Measurements from ENCODE around the gene CZIB. TPM values are rescaled to one million over a fixed set of nuclear protein-coding genes. Genes with fewer than 3 reads are reported as not detected.

The CZIB gene
- total and polyA plus RNA-seq, 2 of the 4 experiments (the other 2 are of a cell fraction), result 41.0 to 58.9 TPM

- intact Hi-C loops (cut with micrococcal nuclease) (no loop called here), in situ Hi-C loops (cut with MboI; ENCODE audit: low sequenced_read_pairs) (no loop called here), dilution Hi-C loops (cut with HindIII; ENCODE audit: low sequenced_read_pairs, unreplicated experiment) (no loop called here)
- no peak overlapping the region for H3K23ac ChIP-seq (ENCODE audit: low read depth, low read length)
- no peak overlapping the region for H2AFZ ChIP-seq (replicated peaks; ENCODE audit: low read length, poor library complexity)
- ChIA-PET CTCF (no interaction called here), POLR2A (ENCODE audit: unreplicated experiment) (no interaction called here)
- H3K9me3 ChIP-seq (ENCODE audit: control insufficient read depth, insufficient read depth, low read length), result no peaks in the 10 kb centered on the region
- ATAC-seq (ENCODE audit: low read depth) (no peak), DNase-seq (no peak)
- peaks cover 21% of the 10 kb centered on the region for H3K4me1 ChIP-seq (ENCODE audit: control insufficient read depth, insufficient read depth, low read length)
- no peak overlapping the region for H3K18ac ChIP-seq (ENCODE audit: low read depth, low read length)
- no peaks in the 10 kb centered on the region for H3K79me1 ChIP-seq (ENCODE audit: low read depth in 1 of 2, low read length in 2 of 2)
- H3K56ac ChIP-seq (ENCODE audit: extremely low read depth, insufficient read depth, low read length), result no peak overlapping the region
- H2BK20ac ChIP-seq (ENCODE audit: low read depth, low read length), result no peak overlapping the region
- no peak for TF ChIP-seq CHD1 (IDR thresholded peaks at IDR 0.05; ENCODE audit: low read depth, low read length)
- no peak for TF ChIP-seq RAD21 (IDR thresholded peaks at IDR 0.05; ENCODE audit: low read length)
- TF ChIP-seq MAZ (IDR thresholded peaks at IDR 0.05; ENCODE audit: borderline replicate concordance, low read depth, low read length), result no peak
- no peak for TF ChIP-seq USF2 (IDR thresholded peaks at IDR 0.05; ENCODE audit: low read depth, low read length)
- TF ChIP-seq RCOR1 (IDR thresholded peaks at IDR 0.05; ENCODE audit: insufficient replicate concordance, low read length), result no peak
- TF ChIP-seq CEBPB (IDR thresholded peaks at IDR 0.05; ENCODE audit: low read depth, low read length), result no peak
- no peak overlapping the region for H2BK5ac ChIP-seq (ENCODE audit: low read depth, low read length, poor library complexity, severe bottlenecking)
- no peaks in the 10 kb centered on the region for H3K27me3 ChIP-seq (ENCODE audit: control insufficient read depth, insufficient read depth, low read length)
- H3K36me3 ChIP-seq (ENCODE audit: control insufficient read depth, insufficient read depth, low read length), result no peaks in the 10 kb centered on the region
- no TSS peak for BruUV-seq (replicated peaks)
- no peak overlapping the region for H2BK15ac ChIP-seq (ENCODE audit: low read depth, low read length)
- no peak overlapping the region for H2BK120ac ChIP-seq (ENCODE audit: low read depth, low read length)
- H3K9me1 ChIP-seq (ENCODE audit: insufficient read depth, low read length), result peaks cover 13% of the 10 kb centered on the region
- WGBS, 2 experiments (ENCODE audit: extremely low coverage in 2 of 2, insufficient read length in 1 of 2), result 93% methylated on average over 6 of the region's 10 CpGs; no CpG with 5 or more reads in 1 of the 2 experiments
- H3K14ac ChIP-seq (replicated peaks; ENCODE audit: low read depth, low read length), result no peak overlapping the region
- H3K9ac ChIP-seq (ENCODE audit: low read depth, low read length), result no peak overlapping the region
- no peak overlapping the region for H3K27ac ChIP-seq (ENCODE audit: insufficient read depth, low read length)
- 0 out of 2 replicates have a peak overlapping the region, but pooled peaks have one; percentile 50 for H2AK5ac ChIP-seq (ENCODE audit: low read depth, low read length)
- H4K20me1 ChIP-seq (ENCODE audit: insufficient read depth, low read length), result no peaks in the 10 kb centered on the region
- no peak overlapping the region for H4K8ac ChIP-seq (ENCODE audit: low read depth in 2 of 2, low read length in 2 of 2)
- 0 out of 2 replicates have a peak overlapping the region, but pooled peaks have one; percentile 42 for H4K91ac ChIP-seq (ENCODE audit: insufficient read depth, low read depth, low read length)
- no peak overlapping the region for H2AK9ac ChIP-seq (replicated peaks; ENCODE audit: low read depth, low read length, poor library complexity)
- H4K5ac ChIP-seq (ENCODE audit: low read depth, low read length), result no peak overlapping the region
- no peak overlapping the region for H3K4ac ChIP-seq (ENCODE audit: low read depth, low read length)
- H3K4me2 ChIP-seq (ENCODE audit: low read depth, low read length), result no peak overlapping the region
- no peak overlapping the region for H3K4me3 ChIP-seq (ENCODE audit: insufficient read depth, low read depth, low read length)
These were observed 30.2 kb downstream of the CZIB start for GRCh38 chr1:53190210-53190611.

Data from IMR-90 (cell line).